OCI-LY1 (cell line): ENCODE data around the gene LTBP1.

Experiments used
- H2AFZ ChIP-seq: fragments of 200-600 bp; sonication (generic), shearing (Covaris generic); 2 replicates; pipeline ENCODE4 v1.6.0; 2014; ENCODE audit warnings: antibody characterized with exemption, mild to moderate bottlenecking, low read length
- H3F3A ChIP-seq: fragments of 200-600 bp; sonication (generic), shearing (Covaris generic); 2 replicates; pipeline ENCODE4 v1.6.0; 2014; ENCODE audit warnings: mild to moderate bottlenecking, antibody characterized with exemption, low read length, moderate library complexity; ENCODE audit not compliant: insufficient read depth
- H3K27ac ChIP-seq: fragments of 200-600 bp; sonication (generic); 2 replicates; pipeline ENCODE4 v1.5.1; 2014; ENCODE audit warnings: low read length, mixed run types, mild to moderate bottlenecking, low read depth; ENCODE audit not compliant: poor library complexity, severe bottlenecking
- H3K27me3 ChIP-seq: fragments of 200-600 bp; sonication (generic); 2 replicates; pipeline ENCODE4 v1.6.0; 2014; ENCODE audit warnings: antibody characterized with exemption, mild to moderate bottlenecking, low read length, moderate library complexity; ENCODE audit not compliant: insufficient read depth
- H3K36me3 ChIP-seq: fragments of 200-600 bp; sonication (generic); 2 replicates; pipeline ENCODE4 v1.6.1; 2014; ENCODE audit warnings: mild to moderate bottlenecking, antibody characterized with exemption, low read length, moderate library complexity, mixed read lengths; ENCODE audit not compliant: insufficient read depth
- H3K4me1 ChIP-seq: fragments of 200-600 bp; sonication (generic); 2 replicates; pipeline ENCODE4 v1.5.1; 2014; ENCODE audit warnings: mild to moderate bottlenecking, low read length, moderate library complexity; ENCODE audit not compliant: insufficient read depth, severe bottlenecking
- H3K4me2 ChIP-seq: fragments of 200-600 bp; sonication (generic), shearing (Covaris generic); 2 replicates; pipeline ENCODE4 v1.6.1; 2014; ENCODE audit warnings: low read length
- H3K4me3 ChIP-seq: fragments of 200-600 bp; sonication (generic); 2 replicates; pipeline ENCODE4 v1.5.1; 2014; ENCODE audit warnings: low read length, low read depth, mild to moderate bottlenecking, mixed read lengths; ENCODE audit not compliant: poor library complexity, severe bottlenecking
- H3K79me2 ChIP-seq: fragments of 200-600 bp; shearing (Covaris generic); 2 replicates; pipeline ENCODE4 v1.6.1; 2016; ENCODE audit warnings: mixed run types, low read length, mixed read lengths; ENCODE audit not compliant: insufficient read depth
- H3K9ac ChIP-seq: fragments of 200-600 bp; sonication (generic), shearing (Covaris generic); 2 replicates; pipeline ENCODE4 v1.6.1; 2014; ENCODE audit warnings: mild to moderate bottlenecking, low read length, mixed read lengths
- H3K9me2 ChIP-seq: fragments of 200-600 bp; sonication (generic), shearing (Covaris generic); 2 replicates; pipeline ENCODE4 v1.6.1; 2014; ENCODE audit warnings: low read depth, mild to moderate bottlenecking, low read length, mixed read lengths
- H3K9me3 ChIP-seq: fragments of 200-600 bp; shearing (Covaris generic); 2 replicates; pipeline ENCODE4 v1.6.1; 2014; ENCODE audit warnings: low read length, mixed read lengths
- H4K20me1 ChIP-seq: fragments of 200-600 bp; sonication (generic), shearing (Covaris generic); 2 replicates; pipeline ENCODE4 v1.6.0; 2016; ENCODE audit warnings: mild to moderate bottlenecking, low read length; ENCODE audit not compliant: insufficient read depth
- EZH2 ChIP-seq: fragments of 200-600 bp; sonication (generic), shearing (Covaris generic); IDR thresholded peaks from 2 replicates; pipeline ENCODE4 v1.8.0; 2017; ENCODE audit warnings: borderline replicate concordance, mixed run types, mild to moderate bottlenecking, antibody characterized with exemption, low read length, moderate library complexity, mixed read lengths
- TF ChIP-seq, protein P1 (sequence below): fragments of 200-600 bp; sonication (generic), shearing (Covaris generic); IDR thresholded peaks from 2 replicates; pipeline ENCODE4 v1.5.1; 2017; ENCODE audit warnings: mild to moderate bottlenecking, antibody characterized with exemption, low read length, moderate library complexity, mixed read lengths

LTBP1 gene

GRCh38 chr2:33442528-33443079, 495.9 kb downstream of the LTBP1 start:
- no peak overlapping the region for H3K27ac ChIP-seq
- H4K20me1 ChIP-seq = no peaks in the 10 kb centered on the region
- no peak overlapping the region for H3K9ac ChIP-seq
- no peak overlapping the region for H2AFZ ChIP-seq
- no peaks in the 10 kb centered on the region for H3K9me2 ChIP-seq
- no peaks in the 10 kb centered on the region for H3K79me2 ChIP-seq
- H3K36me3 ChIP-seq = no peaks in the 10 kb centered on the region
- no peaks in the 10 kb centered on the region for H3K4me1 ChIP-seq
- H3F3A ChIP-seq = no peaks in the 10 kb centered on the region
- no peaks in the 10 kb centered on the region for H3K27me3 ChIP-seq
- H3K9me3 ChIP-seq = no peaks in the 10 kb centered on the region
- TF ChIP-seq EZH2 = no peak
- TF ChIP-seq, protein P1, sequence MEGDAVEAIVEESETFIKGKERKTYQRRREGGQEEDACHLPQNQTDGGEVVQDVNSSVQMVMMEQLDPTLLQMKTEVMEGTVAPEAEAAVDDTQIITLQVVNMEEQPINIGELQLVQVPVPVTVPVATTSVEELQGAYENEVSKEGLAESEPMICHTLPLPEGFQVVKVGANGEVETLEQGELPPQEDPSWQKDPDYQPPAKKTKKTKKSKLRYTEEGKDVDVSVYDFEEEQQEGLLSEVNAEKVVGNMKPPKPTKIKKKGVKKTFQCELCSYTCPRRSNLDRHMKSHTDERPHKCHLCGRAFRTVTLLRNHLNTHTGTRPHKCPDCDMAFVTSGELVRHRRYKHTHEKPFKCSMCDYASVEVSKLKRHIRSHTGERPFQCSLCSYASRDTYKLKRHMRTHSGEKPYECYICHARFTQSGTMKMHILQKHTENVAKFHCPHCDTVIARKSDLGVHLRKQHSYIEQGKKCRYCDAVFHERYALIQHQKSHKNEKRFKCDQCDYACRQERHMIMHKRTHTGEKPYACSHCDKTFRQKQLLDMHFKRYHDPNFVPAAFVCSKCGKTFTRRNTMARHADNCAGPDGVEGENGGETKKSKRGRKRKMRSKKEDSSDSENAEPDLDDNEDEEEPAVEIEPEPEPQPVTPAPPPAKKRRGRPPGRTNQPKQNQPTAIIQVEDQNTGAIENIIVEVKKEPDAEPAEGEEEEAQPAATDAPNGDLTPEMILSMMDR = no peak
- no peak overlapping the region for H3K4me2 ChIP-seq
- no peak overlapping the region for H3K4me3 ChIP-seq

- H3K4me1 ChIP-seq = no peaks in the 10 kb centered on the region
- H3K4me3 ChIP-seq = no peak overlapping the region
- H3K27me3 ChIP-seq = no peaks in the 10 kb centered on the region
- no peaks in the 10 kb centered on the region for H3F3A ChIP-seq
- H3K9ac ChIP-seq = no peak overlapping the region
- no peaks in the 10 kb centered on the region for H3K79me2 ChIP-seq
- H3K9me3 ChIP-seq = no peaks in the 10 kb centered on the region
- no peaks in the 10 kb centered on the region for H3K9me2 ChIP-seq
- no peaks in the 10 kb centered on the region for H3K36me3 ChIP-seq
- H4K20me1 ChIP-seq = no peaks in the 10 kb centered on the region
- no peak overlapping the region for H3K4me2 ChIP-seq
- no peak overlapping the region for H3K27ac ChIP-seq
- H2AFZ ChIP-seq = no peak overlapping the region
- TF ChIP-seq EZH2 = no peak
- TF ChIP-seq, protein P1 = no peak
These were observed 496.6 kb downstream of the LTBP1 start for GRCh38 chr2:33443274-33443829.

DNA sequence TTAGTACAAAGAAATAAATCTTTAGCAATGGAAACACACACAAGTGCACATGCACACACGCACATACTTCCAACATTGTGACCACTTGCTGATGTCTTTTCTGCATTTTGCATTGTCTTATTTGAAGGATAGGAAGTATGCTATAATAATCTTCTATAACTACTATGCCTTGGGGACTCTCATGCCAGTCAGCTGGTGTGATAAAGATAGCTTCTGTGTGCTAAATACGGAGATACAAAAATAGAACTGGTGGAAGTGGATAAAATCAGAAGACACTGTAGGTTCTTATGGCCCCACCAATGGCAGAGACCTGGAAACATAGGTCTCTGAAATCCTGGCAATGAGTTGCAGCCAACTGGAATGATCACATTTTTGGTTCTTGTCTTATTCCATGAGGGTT, 498.2 kb downstream of the LTBP1 start:
- H3K27ac ChIP-seq = no peak overlapping the region
- H3K4me1 ChIP-seq = no peaks in the 10 kb centered on the region
- no peaks in the 10 kb centered on the region for H3K9me2 ChIP-seq
- no peak overlapping the region for H3K4me3 ChIP-seq
- no peak overlapping the region for H3K9ac ChIP-seq
- H3K36me3 ChIP-seq = no peaks in the 10 kb centered on the region
- TF ChIP-seq EZH2 = no peak
- TF ChIP-seq, protein P1 = no peak
- no peaks in the 10 kb centered on the region for H3K27me3 ChIP-seq
- no peak overlapping the region for H2AFZ ChIP-seq
- no peak overlapping the region for H3K4me2 ChIP-seq
- no peaks in the 10 kb centered on the region for H3F3A ChIP-seq
- no peaks in the 10 kb centered on the region for H3K79me2 ChIP-seq
- H4K20me1 ChIP-seq = no peaks in the 10 kb centered on the region
- no peaks in the 10 kb centered on the region for H3K9me3 ChIP-seq
